WTC11 (cell line): ENCODE results near the gene PREP. TPM values are rescaled to one million over a fixed set of nuclear protein-coding genes. Genes with fewer than 3 reads are reported as not detected.

Source experiments
- ATAC-seq: fragments of 200-7000 bp; cut with Tn5 transposase; 2 replicates; pipeline ENCODE4 v1.10.0; 2021; ENCODE audit warnings: mild to moderate bottlenecking, moderate library complexity
- CTCF ChIA-PET: fragments of 300-600 bp; sonication (Branson Sonifier 250); formaldehyde crosslinking; loops from one replicate; lab custom pipeline; 2021; ENCODE audit warnings: antibody characterized with exemption; lab: Charles Lee
- POLR2A ChIA-PET: fragments of 350-600 bp; sonication (Branson Sonifier 250); formaldehyde crosslinking; loops from one replicate; lab custom pipeline; 2021; ENCODE audit warnings: antibody characterized with exemption; lab: Charles Lee
- DNase-seq: peaks from one replicate; pipeline ENCODE4 v3.0.0; 2021; ENCODE audit warnings: low spot score
- H3K27ac Mint-ChIP-seq: 2 replicates; pipeline ENCODE4 v1.8.0; 2021; ENCODE audit warnings: mixed read lengths
- H3K27me3 Mint-ChIP-seq: 2 replicates; pipeline ENCODE4 v1.8.0; 2021; ENCODE audit warnings: low read depth, mild to moderate bottlenecking, moderate library complexity, mixed read lengths
- H3K36me3 Mint-ChIP-seq: 2 replicates; pipeline ENCODE4 v1.8.0; 2021; ENCODE audit warnings: mixed read lengths
- H3K4me1 Mint-ChIP-seq: 2 replicates; pipeline ENCODE4 v1.8.0; 2022; ENCODE audit warnings: mixed read lengths
- H3K4me3 Mint-ChIP-seq: 2 replicates; pipeline ENCODE4 v1.8.0; 2021; ENCODE audit warnings: mild to moderate bottlenecking, moderate library complexity, mixed read lengths
- H3K9me3 Mint-ChIP-seq: 2 replicates; pipeline ENCODE4 v1.8.0; 2021; ENCODE audit warnings: mixed read lengths
- ARID4B ChIP-seq: sonication (generic); formaldehyde crosslinking; IDR thresholded peaks from 2 replicates; pipeline ENCODE4 v1.8.0; 2023; ENCODE audit warnings: missing genetic modification reagents, mild to moderate bottlenecking, borderline replicate concordance
- CDX4 ChIP-seq: fragments of 250-450 bp; sonication (Bioruptor Pico); IDR thresholded peaks from 2 replicates; pipeline ENCODE4 v1.9.0; 2021; ENCODE audit warnings: moderate library complexity, mild to moderate bottlenecking, inconsistent platforms, borderline replicate concordance
- E2F4 ChIP-seq: sonication (generic); formaldehyde crosslinking; IDR thresholded peaks from 2 replicates; pipeline ENCODE4 v1.8.1; 2022; ENCODE audit warnings: low read depth, mild to moderate bottlenecking, moderate library complexity, missing genetic modification reagents, borderline replicate concordance
- FOXJ3 ChIP-seq: sonication (generic); formaldehyde crosslinking; IDR thresholded peaks from 2 replicates; pipeline ENCODE4 v1.9.0; 2021; ENCODE audit warnings: missing genetic modification reagents, mild to moderate bottlenecking, borderline replicate concordance
- FOXK1 ChIP-seq: sonication (generic); formaldehyde crosslinking; IDR thresholded peaks from 2 replicates; pipeline ENCODE4 v1.8.0; 2022; ENCODE audit warnings: mild to moderate bottlenecking, moderate library complexity, missing genetic modification reagents
- HMGA2 ChIP-seq: fragments of 250-450 bp; sonication (Bioruptor Pico); IDR thresholded peaks from 2 replicates; pipeline ENCODE4 v1.4.0; 2021; ENCODE audit warnings: mild to moderate bottlenecking, moderate library complexity
- IRF1 ChIP-seq: sonication (generic); formaldehyde crosslinking; IDR thresholded peaks from 2 replicates; pipeline ENCODE4 v1.8.0; 2023; ENCODE audit warnings: missing genetic modification reagents
- IRF2 ChIP-seq: sonication (generic); formaldehyde crosslinking; IDR thresholded peaks from 2 replicates; pipeline ENCODE4 v1.8.0; 2022; ENCODE audit warnings: low read depth, missing genetic modification reagents, borderline replicate concordance
- NR1H2 ChIP-seq: sonication (generic); formaldehyde crosslinking; IDR thresholded peaks from 2 replicates; pipeline ENCODE4 v1.9.0; 2021; ENCODE audit warnings: mild to moderate bottlenecking, moderate library complexity, missing genetic modification reagents
- OVOL2 ChIP-seq: fragments of 250-450 bp; sonication (Bioruptor Pico); IDR thresholded peaks from 2 replicates; pipeline ENCODE4 v1.9.0; 2021; ENCODE audit warnings: mild to moderate bottlenecking, borderline replicate concordance
- PREB ChIP-seq: sonication (generic); formaldehyde crosslinking; IDR thresholded peaks from 2 replicates; pipeline ENCODE4 v1.8.1; 2022; ENCODE audit warnings: mild to moderate bottlenecking, missing genetic modification reagents, moderate library complexity, borderline replicate concordance
- RORB ChIP-seq: fragments of 250-450 bp; sonication (Bioruptor Pico); IDR thresholded peaks from 2 replicates; pipeline ENCODE4 v1.9.0; 2021; ENCODE audit warnings: mild to moderate bottlenecking
- USF2 ChIP-seq: sonication (generic); formaldehyde crosslinking; IDR thresholded peaks from 2 replicates; pipeline ENCODE4 v1.8.1; 2023; ENCODE audit warnings: mild to moderate bottlenecking, missing genetic modification reagents, moderate library complexity
- ZNF121 ChIP-seq: sonication (generic); formaldehyde crosslinking; IDR thresholded peaks from 2 replicates; pipeline ENCODE4 v1.8.0; 2023; ENCODE audit warnings: missing genetic modification reagents
- ZNF138 ChIP-seq: sonication (generic); formaldehyde crosslinking; conservative IDR thresholded peaks from 2 replicates; pipeline ENCODE4 v1.8.1; 2022; ENCODE audit warnings: mild to moderate bottlenecking, moderate library complexity, missing genetic modification reagents
- ZNF219 ChIP-seq: sonication (generic); formaldehyde crosslinking; IDR thresholded peaks from 2 replicates; pipeline ENCODE4 v1.8.0; 2023; ENCODE audit warnings: missing genetic modification reagents, mild to moderate bottlenecking, borderline replicate concordance
- ZNF232 ChIP-seq: sonication (generic); formaldehyde crosslinking; IDR thresholded peaks from 2 replicates; pipeline ENCODE4 v1.8.0; 2022; ENCODE audit warnings: mild to moderate bottlenecking, missing genetic modification reagents
- ZNF512 ChIP-seq: sonication (generic); formaldehyde crosslinking; IDR thresholded peaks from 2 replicates; pipeline ENCODE4 v1.8.1; 2022; ENCODE audit warnings: missing genetic modification reagents, borderline replicate concordance
- total RNA-seq: library from RNA; stranded (reverse); gene quantifications from 3 replicates; pipeline ENCODE4 v1.2.3, GENCODE V29; 2021

The PREP gene
- total RNA-seq, 1 experiment from 2014 or later: 58.8 TPM

GRCh38 chr6:105263685-105264610, 138.9 kb downstream of the PREP start:
- H3K27ac Mint-ChIP-seq: no peak overlapping the region
- POLR2A ChIA-PET: no interaction called here
- CTCF ChIA-PET: no interaction called here
- no peak overlapping the region for H3K4me3 Mint-ChIP-seq
- H3K9me3 Mint-ChIP-seq: peaks cover 17% of the 10 kb centered on the region
- ATAC-seq: no peak
- H3K4me1 Mint-ChIP-seq: peaks cover 19% of the 10 kb centered on the region
- 0 out of 2 replicates have a peak, but pooled peaks cover 3% of the 10 kb centered on the region for H3K27me3 Mint-ChIP-seq
- TF ChIP-seq CDX4 (no peak), ZNF138 (no peak), RORB (CRISPR knock-in tag) (no peak), ARID4B (CRISPR knock-in tag) (no peak), PREB (CRISPR knock-in tag) (no peak), ZNF512 (CRISPR knock-in tag) (no peak)
- no peak for DNase-seq
- peaks cover 6% of the 10 kb centered on the region for H3K36me3 Mint-ChIP-seq

- TF ChIP-seq HMGA2 (CRISPR knock-in tag): no peak
- TF ChIP-seq ZNF219 (CRISPR knock-in tag): no peak
- DNase-seq (no peak), ATAC-seq (peak; percentile 28; the same call in 1 of the 2 replicates)
- Mint-ChIP-seq H3K4me3 (no peak overlapping the region), H3K9me3 (peaks cover 5% of the 10 kb centered on the region), H3K4me1 (peaks cover 37% of the 10 kb centered on the region), H3K27me3 (no peaks in the 10 kb centered on the region), H3K27ac (no peak overlapping the region), H3K36me3 (no peaks in the 10 kb centered on the region)
- ChIA-PET CTCF (no interaction called here), POLR2A (interaction anchor here (0.6 kb wide), 1 partner anchor 191 kb away, joined by 3 read pairs; no protein-coding TSS in a partner anchor)
These were observed 142.7 kb downstream of the PREP start for GRCh38 chr6:105259913-105260889.

GRCh38 chr6:105258816-105259215, 144.1 kb downstream of the PREP start:
- peaks cover 37% of the 10 kb centered on the region for H3K4me1 Mint-ChIP-seq
- TF ChIP-seq USF2 (CRISPR knock-in tag) (no peak), IRF1 (CRISPR knock-in tag) (no peak), ZNF232 (CRISPR knock-in tag) (no peak), FOXK1 (CRISPR knock-in tag) (no peak), FOXJ3 (no peak), IRF2 (CRISPR knock-in tag) (no peak), E2F4 (no peak), OVOL2 (no peak), ZNF121 (no peak), NR1H2 (CRISPR knock-in tag) (no peak)

More at GRCh38 chr6:105258816-105259215, 144.1 kb downstream of the PREP start:
- Mint-ChIP-seq H3K36me3 (no peaks in the 10 kb centered on the region), H3K27ac (no peak overlapping the region), H3K4me3 (no peak overlapping the region), H3K27me3 (no peaks in the 10 kb centered on the region), H3K9me3 (peaks cover 8% of the 10 kb centered on the region)
- ATAC-seq: no peak
- CTCF ChIA-PET: no interaction called here
- DNase-seq: no peak
- POLR2A ChIA-PET: no interaction called here
